ENCODE results near the gene MLPH.

Gene MLPH, protein sequence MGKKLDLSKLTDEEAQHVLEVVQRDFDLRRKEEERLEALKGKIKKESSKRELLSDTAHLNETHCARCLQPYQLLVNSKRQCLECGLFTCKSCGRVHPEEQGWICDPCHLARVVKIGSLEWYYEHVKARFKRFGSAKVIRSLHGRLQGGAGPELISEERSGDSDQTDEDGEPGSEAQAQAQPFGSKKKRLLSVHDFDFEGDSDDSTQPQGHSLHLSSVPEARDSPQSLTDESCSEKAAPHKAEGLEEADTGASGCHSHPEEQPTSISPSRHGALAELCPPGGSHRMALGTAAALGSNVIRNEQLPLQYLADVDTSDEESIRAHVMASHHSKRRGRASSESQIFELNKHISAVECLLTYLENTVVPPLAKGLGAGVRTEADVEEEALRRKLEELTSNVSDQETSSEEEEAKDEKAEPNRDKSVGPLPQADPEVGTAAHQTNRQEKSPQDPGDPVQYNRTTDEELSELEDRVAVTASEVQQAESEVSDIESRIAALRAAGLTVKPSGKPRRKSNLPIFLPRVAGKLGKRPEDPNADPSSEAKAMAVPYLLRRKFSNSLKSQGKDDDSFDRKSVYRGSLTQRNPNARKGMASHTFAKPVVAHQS

DNA sequence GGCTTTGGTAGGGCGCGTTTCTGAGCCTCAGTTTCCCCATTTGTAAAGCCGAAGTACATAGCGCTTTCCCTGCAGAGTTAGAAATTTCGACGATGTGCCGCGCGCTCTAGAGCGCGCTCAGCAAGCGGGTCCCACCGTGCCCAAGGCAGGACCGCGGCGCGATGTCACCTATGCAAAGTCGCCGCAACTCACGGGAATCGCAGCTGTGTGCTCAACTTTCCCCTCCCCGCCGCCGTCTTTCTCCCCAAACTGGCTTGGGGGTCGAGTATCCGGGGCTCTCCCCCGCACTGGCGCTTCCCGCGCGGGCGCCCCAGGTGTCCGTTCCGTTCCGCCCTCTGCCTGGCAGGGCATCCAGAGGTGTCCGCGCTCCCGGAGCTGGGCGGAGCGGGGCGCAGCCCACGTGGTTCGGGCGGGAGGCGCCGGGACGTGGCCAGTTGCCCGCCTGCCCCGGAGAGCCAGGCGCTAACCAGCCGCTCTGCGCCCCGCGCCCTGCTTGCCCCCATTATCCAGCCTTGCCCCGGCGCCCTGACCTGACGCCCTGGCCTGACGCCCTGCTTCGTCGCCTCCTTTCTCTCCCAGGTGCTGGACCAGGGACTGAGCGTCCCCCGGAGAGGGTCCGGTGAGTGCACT is at the start of gene MLPH:
Gene MLPH, plus strand, starts transcription at position 433 of the 630 bp plus-strand sequence. CDS start 6,176 bp downstream, outside the sequence.
- H3K4me3 Mint-ChIP-seq = peak within 1 kb of the TSS; percentile 80
- peaks cover 2% of the 10 kb centered on the region for H3K36me3 Mint-ChIP-seq (ENCODE audit: low read depth)
- peaks cover 22% of the 10 kb centered on the region for H3K4me1 Mint-ChIP-seq
- H3K9me3 Mint-ChIP-seq = peaks cover 27% of the 10 kb centered on the region
- peaks cover 96% of the 10 kb centered on the region for H3K27me3 Mint-ChIP-seq (ENCODE audit: low read depth, poor library complexity)
- no peak within 1 kb of the TSS for H3K27ac Mint-ChIP-seq
- TF ChIP-seq, protein P1, sequence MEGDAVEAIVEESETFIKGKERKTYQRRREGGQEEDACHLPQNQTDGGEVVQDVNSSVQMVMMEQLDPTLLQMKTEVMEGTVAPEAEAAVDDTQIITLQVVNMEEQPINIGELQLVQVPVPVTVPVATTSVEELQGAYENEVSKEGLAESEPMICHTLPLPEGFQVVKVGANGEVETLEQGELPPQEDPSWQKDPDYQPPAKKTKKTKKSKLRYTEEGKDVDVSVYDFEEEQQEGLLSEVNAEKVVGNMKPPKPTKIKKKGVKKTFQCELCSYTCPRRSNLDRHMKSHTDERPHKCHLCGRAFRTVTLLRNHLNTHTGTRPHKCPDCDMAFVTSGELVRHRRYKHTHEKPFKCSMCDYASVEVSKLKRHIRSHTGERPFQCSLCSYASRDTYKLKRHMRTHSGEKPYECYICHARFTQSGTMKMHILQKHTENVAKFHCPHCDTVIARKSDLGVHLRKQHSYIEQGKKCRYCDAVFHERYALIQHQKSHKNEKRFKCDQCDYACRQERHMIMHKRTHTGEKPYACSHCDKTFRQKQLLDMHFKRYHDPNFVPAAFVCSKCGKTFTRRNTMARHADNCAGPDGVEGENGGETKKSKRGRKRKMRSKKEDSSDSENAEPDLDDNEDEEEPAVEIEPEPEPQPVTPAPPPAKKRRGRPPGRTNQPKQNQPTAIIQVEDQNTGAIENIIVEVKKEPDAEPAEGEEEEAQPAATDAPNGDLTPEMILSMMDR (IDR thresholded peaks at IDR 0.05) = no peak
- DNase-seq = peak; percentile 66

DNA sequence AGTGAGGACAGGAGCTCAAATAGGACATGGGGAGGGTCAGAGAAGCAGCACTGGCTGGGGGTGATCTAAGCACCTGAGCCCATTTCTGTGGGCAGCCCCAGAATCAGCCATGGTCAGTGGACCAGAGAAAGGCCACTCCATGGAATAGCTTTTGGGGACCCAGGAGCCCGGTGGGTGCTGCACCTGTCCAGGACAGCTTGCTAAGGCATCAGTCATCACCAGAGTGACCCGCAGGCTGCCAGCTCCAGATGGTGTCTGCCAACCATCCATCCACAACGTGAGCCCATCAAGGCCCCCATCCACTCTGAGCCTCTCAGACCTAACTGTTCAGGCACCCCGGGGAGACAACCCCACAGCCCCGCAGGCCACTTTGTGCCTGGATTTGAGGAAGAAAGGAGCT is 49.5 kb upstream of the MLPH start:
- DNase-seq = no peak
- Mint-ChIP-seq H3K36me3 (ENCODE audit: low read depth) (peaks cover 4% of the 10 kb centered on the region), H3K9me3 (peaks cover 21% of the 10 kb centered on the region), H3K4me3 (no peak overlapping the region), H3K27me3 (ENCODE audit: low read depth, poor library complexity) (no peaks in the 10 kb centered on the region), H3K27ac (no peak overlapping the region), H3K4me1 (peaks cover 79% of the 10 kb centered on the region)
- TF ChIP-seq, protein P1 (IDR thresholded peaks at IDR 0.05) = no peak

DNA sequence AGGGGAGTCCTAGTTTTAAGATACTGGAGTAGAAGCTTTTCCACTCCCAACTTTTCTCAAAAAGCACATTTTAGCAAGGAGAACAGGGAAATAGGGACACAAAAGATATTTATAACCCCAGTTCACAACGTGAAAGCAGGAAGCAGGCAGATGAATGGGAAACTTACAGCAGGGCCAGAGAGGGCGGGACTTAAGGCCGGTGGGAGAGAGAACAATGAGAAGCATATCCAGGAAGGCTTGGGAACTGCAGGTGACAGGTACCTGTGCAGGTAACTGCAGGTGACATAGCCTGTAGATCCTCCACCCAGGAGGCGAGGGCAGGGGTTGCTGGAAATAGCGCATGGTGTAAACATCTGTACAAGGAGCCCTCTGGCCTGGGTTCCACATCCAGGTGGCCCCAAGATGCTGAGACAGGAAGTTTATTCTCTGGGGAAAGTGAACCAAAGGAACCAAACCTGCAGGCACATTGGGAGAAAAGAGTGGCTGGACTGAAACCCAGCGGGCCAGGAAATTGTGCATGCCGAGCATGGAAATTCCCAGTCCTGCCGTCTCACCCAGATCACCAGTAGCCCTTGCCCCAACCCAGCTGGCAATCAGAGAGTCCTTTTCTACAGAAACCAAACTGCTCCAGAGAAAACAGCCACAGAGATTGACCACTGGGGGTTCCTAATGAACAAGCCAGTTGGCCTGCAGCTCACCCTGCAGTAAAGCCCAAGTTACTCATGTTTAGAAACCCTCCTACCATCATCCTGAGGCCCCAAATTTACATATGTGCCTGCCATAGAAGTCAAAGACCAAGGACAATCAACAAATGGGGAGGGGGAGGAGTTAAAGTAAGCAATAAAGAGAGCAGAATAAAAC is 48.7 kb upstream of the MLPH start:
- DNase-seq = no peak
- TF ChIP-seq, protein P1 (IDR thresholded peaks at IDR 0.05) = no peak
- H3K36me3 Mint-ChIP-seq (ENCODE audit: low read depth) = peaks cover 4% of the 10 kb centered on the region
- no peaks in the 10 kb centered on the region for H3K27me3 Mint-ChIP-seq (ENCODE audit: low read depth, poor library complexity)
- H3K4me1 Mint-ChIP-seq = peaks cover 79% of the 10 kb centered on the region
- peak overlapping the region; percentile 52 for H3K27ac Mint-ChIP-seq
- peaks cover 21% of the 10 kb centered on the region for H3K9me3 Mint-ChIP-seq
- no peak overlapping the region for H3K4me3 Mint-ChIP-seq

DNA sequence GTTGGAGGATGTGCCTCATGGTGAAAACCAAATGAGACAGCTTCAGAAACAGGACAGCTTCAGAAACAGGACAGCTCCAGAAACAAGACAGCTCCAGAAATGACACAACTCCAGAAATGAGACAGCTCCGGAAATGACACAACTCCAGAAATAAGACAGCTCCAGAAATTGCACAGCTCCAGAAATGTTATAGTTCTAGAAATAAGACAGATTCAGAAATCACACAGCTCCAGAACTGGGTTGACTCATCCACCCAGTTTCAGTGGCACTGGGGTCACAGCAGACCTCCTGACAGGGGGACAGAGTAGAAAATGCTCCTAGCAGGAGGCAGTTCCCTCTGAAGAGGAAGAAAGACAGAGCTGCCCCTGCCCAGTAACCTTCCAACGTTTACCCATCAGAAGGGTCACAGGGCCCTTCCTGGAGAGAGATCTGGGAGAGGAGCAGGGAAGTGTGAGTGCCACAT is 46.2 kb upstream of the MLPH start:
- TF ChIP-seq, protein P1 (IDR thresholded peaks at IDR 0.05) = no peak
- H3K4me1 Mint-ChIP-seq = peaks cover 64% of the 10 kb centered on the region
- no peak for DNase-seq
- H3K36me3 Mint-ChIP-seq (ENCODE audit: low read depth) = peaks cover 4% of the 10 kb centered on the region
- H3K4me3 Mint-ChIP-seq = no peak overlapping the region
- no peaks in the 10 kb centered on the region for H3K27me3 Mint-ChIP-seq (ENCODE audit: low read depth, poor library complexity)
- peaks cover 21% of the 10 kb centered on the region for H3K9me3 Mint-ChIP-seq
- peak overlapping the region; percentile 33 for H3K27ac Mint-ChIP-seq

DNA sequence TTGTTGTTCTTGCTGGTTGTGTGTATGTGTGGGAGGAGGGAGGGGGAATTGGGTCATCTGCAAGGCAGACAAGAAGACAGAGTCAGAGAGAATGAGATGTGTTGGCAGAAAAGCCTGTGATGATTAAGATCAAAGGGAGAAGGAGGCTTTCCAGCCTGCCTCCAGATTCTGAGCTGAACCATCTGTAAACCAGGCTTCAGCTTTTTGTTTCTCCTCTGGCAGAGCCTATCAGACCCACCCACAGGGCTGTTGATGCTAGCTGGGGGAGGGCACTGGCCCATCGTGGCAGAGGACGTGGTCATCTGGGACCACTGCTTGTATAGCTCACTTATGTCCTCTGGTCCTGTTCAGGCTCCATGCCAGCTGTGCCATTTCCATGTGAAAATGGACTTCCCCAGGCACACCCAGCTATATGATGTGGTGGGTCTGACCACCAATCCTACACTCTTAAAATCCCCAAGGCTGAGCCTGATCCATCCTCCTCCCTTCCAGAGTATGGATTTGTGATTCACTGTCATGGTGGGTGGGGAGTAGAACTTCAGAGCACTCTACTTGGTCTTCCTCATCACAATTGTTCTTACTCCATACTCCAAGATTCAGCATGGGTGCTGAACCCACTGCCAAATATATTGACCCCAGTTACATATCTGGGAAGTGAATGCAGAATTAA is 45.3 kb upstream of the MLPH start:
- no peak for DNase-seq
- TF ChIP-seq, protein P1 (IDR thresholded peaks at IDR 0.05) = no peak
- Mint-ChIP-seq H3K4me3 (no peak overlapping the region), H3K27me3 (ENCODE audit: low read depth, poor library complexity) (no peaks in the 10 kb centered on the region), H3K9me3 (peaks cover 21% of the 10 kb centered on the region), H3K36me3 (ENCODE audit: low read depth) (peaks cover 4% of the 10 kb centered on the region), H3K27ac (peak overlapping the region; percentile 33), H3K4me1 (peaks cover 63% of the 10 kb centered on the region)
